PC-9 (cell line): ENCODE measurements around the gene ESPNL. TPM values are rescaled to one million over a fixed set of nuclear protein-coding genes. Genes with fewer than 3 reads are reported as not detected.
"Not testable (repeated sequence)": the region's sequence is repeated elsewhere in the genome, so short reads cannot be mapped to it uniquely, and the experiment has no call there.

Experiments used
- Bru-seq: library from RNA; stranded (reverse); fragments of 400-500 nt; gene quantifications from one replicate; lab custom pipeline; 2021; lab: Mats Ljungman, UMichigan
- BruChase-seq, 2 experiments: library from RNA; stranded (reverse); fragments of 400-500 nt; gene quantifications; one replicate each; lab custom pipeline; 2021; lab: Mats Ljungman, UMichigan
- BruUV-seq: library from RNA; stranded (reverse); fragments of 400-500 nt; replicated peaks from 2 replicates; lab custom pipeline; 2021; lab: Mats Ljungman, UMichigan
- CTCF ChIA-PET: fragments of 300-600 bp; sonication (Branson Sonifier 250); formaldehyde crosslinking; loops from one replicate; lab custom pipeline; 2022; ENCODE audit warnings: antibody characterized with exemption; lab: Charles Lee
- POLR2A ChIA-PET: fragments of 300-600 bp; sonication (Branson Sonifier 250); formaldehyde crosslinking; loops from one replicate; lab custom pipeline; 2022; ENCODE audit warnings: antibody characterized with exemption; ENCODE audit not compliant: unreplicated experiment; lab: Charles Lee
- DNase-seq, 2 experiments: peaks; one replicate each; pipeline versions ENCODE4 v3.0.0 to v3.0.0-alpha.2; 2015 to 2022; ENCODE audit warnings: mixed read lengths in 1 of 2
- H2AFZ ChIP-seq: fragments of 200-600 bp; sonication (generic); 2 replicates; pipeline ENCODE4 v1.8.1; 2017; ENCODE audit warnings: antibody characterized with exemption
- H3F3A ChIP-seq: fragments of 200-600 bp; sonication (generic); 2 replicates; pipeline ENCODE4 v1.8.1; 2017; ENCODE audit warnings: antibody characterized with exemption, mild to moderate bottlenecking, low read depth; ENCODE audit not compliant: insufficient read depth
- H3K27ac ChIP-seq: fragments of 200-600 bp; sonication (generic); 2 replicates; pipeline ENCODE4 v1.6.1; 2016; ENCODE audit warnings: mixed run types
- H3K27me3 ChIP-seq: fragments of 200-600 bp; sonication (generic); 2 replicates; pipeline ENCODE4 v1.6.1; 2016; ENCODE audit warnings: low read depth, mixed run types; ENCODE audit not compliant: insufficient read depth
- H3K36me3 ChIP-seq: fragments of 200-600 bp; sonication (generic); 2 replicates; pipeline ENCODE4 v1.6.1; 2016; ENCODE audit warnings: low read depth, mixed run types
- H3K4me1 ChIP-seq: fragments of 200-600 bp; sonication (generic); replicated peaks from 2 replicates; pipeline ENCODE4 v1.6.1; 2016; ENCODE audit warnings: mixed run types; ENCODE audit not compliant: insufficient read depth
- H3K4me2 ChIP-seq: fragments of 200-600 bp; sonication (generic); 2 replicates; pipeline ENCODE4 v1.6.1; 2017; ENCODE audit warnings: mixed run types
- H3K4me3 ChIP-seq: fragments of 200-600 bp; sonication (generic); 2 replicates; pipeline ENCODE4 v1.6.1; 2016; ENCODE audit warnings: mixed run types
- H3K79me2 ChIP-seq: fragments of 200-600 bp; sonication (generic); 2 replicates; pipeline ENCODE4 v1.6.1; 2017; ENCODE audit warnings: low read depth, mixed run types
- H3K9me2 ChIP-seq: fragments of 200-600 bp; sonication (generic); 2 replicates; pipeline ENCODE4 v1.8.1; 2017; ENCODE audit warnings: mild to moderate bottlenecking; ENCODE audit not compliant: insufficient read depth
- H3K9me3 ChIP-seq: fragments of 200-600 bp; sonication (generic); 2 replicates; pipeline ENCODE4 v1.8.1; 2016; ENCODE audit warnings: low read depth; ENCODE audit not compliant: insufficient read depth
- H4K20me1 ChIP-seq: fragments of 200-600 bp; sonication (generic); 2 replicates; pipeline ENCODE4 v1.8.1; 2017; ENCODE audit not compliant: insufficient read depth
- CTCF ChIP-seq: fragments of 200-600 bp; sonication (generic); conservative IDR thresholded peaks from 2 replicates; pipeline ENCODE4 v1.6.1; 2017; ENCODE audit warnings: mixed run types, antibody characterized with exemption, mild to moderate bottlenecking, moderate library complexity
- EZH2 ChIP-seq: fragments of 200-600 bp; sonication (generic); IDR thresholded peaks from 2 replicates; pipeline ENCODE4 v1.8.0; 2017; ENCODE audit warnings: antibody characterized with exemption, low read depth
- intact Hi-C: fragments of 100-400 bp; cut with micrococcal nuclease; formaldehyde crosslinking; loops from one replicate; pipeline ENCODE4 v1.10.0; 2022; ENCODE audit not compliant: unreplicated experiment
- long read RNA-seq: library from polyadenylated mRNA; stranded (forward); transcript quantifications from one replicate; pipeline ENCODE4 v2.0.0, GENCODE V29; 2022
- total RNA-seq: library from RNA; stranded (reverse); gene quantifications from 2 replicates; pipeline ENCODE4 v1.2.3, GENCODE V29; 2021

Gene ESPNL
- total RNA-seq (1.1 and 2.2 TPM in 2 replicates), Bru-seq, nascent RNA (percentile 10 among the genes with signal in this experiment), BruChase-seq, experiment 1, labeled RNA remaining after a 2-hour chase (percentile 20 among the genes with signal in this experiment), BruChase-seq, experiment 2, labeled RNA remaining after a 6-hour chase (percentile 20 among the genes with signal in this experiment)
- long read RNA-seq, partial matches to known transcripts, result 0 of 1 reads
- long read RNA-seq, other reads (novel, unspliced or antisense), result 1 of 1 reads

- CTCF ChIA-PET, result interaction anchor here (0.5 to 0.6 kb wide), 2 partner anchors 27 to 118 kb away, joined by 3 read pairs; no protein-coding TSS in a partner anchor
- H3K9me3 ChIP-seq, result no peaks in the 10 kb centered on the region
- no peak for TF ChIP-seq EZH2
- no peak within 1 kb of the TSS for H3K4me3 ChIP-seq
- intact Hi-C loops, result no loop called here
- H3K4me1 ChIP-seq, result peaks cover 10% of the 10 kb centered on the region
- no peak within 1 kb of the TSS for H2AFZ ChIP-seq
- no peaks in the 10 kb centered on the region for H3K9me2 ChIP-seq
- H4K20me1 ChIP-seq, result no peaks in the 10 kb centered on the region
- no peak for DNase-seq
- BruUV-seq, result no TSS peak
- peaks cover 16% of the 10 kb centered on the region for H3F3A ChIP-seq
- peak within 1 kb of the TSS; percentile 53; the same call in 1 of the 2 replicates for H3K4me2 ChIP-seq
- no peaks in the 10 kb centered on the region for H3K36me3 ChIP-seq
- H3K27me3 ChIP-seq, result no peaks in the 10 kb centered on the region
- H3K79me2 ChIP-seq, result no peaks in the 10 kb centered on the region
- H3K27ac ChIP-seq, result no peak within 1 kb of the TSS
- POLR2A ChIA-PET, result interaction anchor here (0.5 kb wide), 2 partner anchors 9 to 625 kb away, joined by 3 read pairs; no protein-coding TSS in a partner anchor
These were observed at the start of gene ESPNL for GRCh38 chr2:238100049-238100820. Gene ESPNL, plus strand, starts transcription at chr2:238100340. Its CDS starts 80 bp downstream, at chr2:238100420.

GRCh38 chr2:238053191-238053776 is 46.9 kb upstream of the ESPNL start:
- Histone ChIP-seq H3K4me2 (no peak overlapping the region), H3K4me3 (no peak overlapping the region), H3K79me2 (no peaks in the 10 kb centered on the region), H3K36me3 (no peaks in the 10 kb centered on the region), H3K27ac (no peak overlapping the region), H3F3A (peaks cover 13% of the 10 kb centered on the region; the same call in 1 of the 2 replicates), H3K27me3 (no peaks in the 10 kb centered on the region), H4K20me1 (no peaks in the 10 kb centered on the region), H3K9me3 (no peaks in the 10 kb centered on the region), H2AFZ (no peak overlapping the region), H3K4me1 (no peaks in the 10 kb centered on the region), H3K9me2 (no peaks in the 10 kb centered on the region; the same call in 1 of the 2 replicates)
- POLR2A ChIA-PET, result no interaction called here
- CTCF ChIA-PET, result interaction anchor here (0.5 kb wide), 1 partner anchor 38 kb away, joined by 4 read pairs; no protein-coding TSS in a partner anchor
- DNase-seq, result no peak
- TF ChIP-seq EZH2 (no peak), CTCF (no peak)
- intact Hi-C loops, result no loop called here
- BruUV-seq, result no TSS peak

GRCh38 chr2:238055841-238056240 is 44.3 kb upstream of the ESPNL start:
- CTCF ChIA-PET, result no interaction called here
- no peak for TF ChIP-seq EZH2
- intact Hi-C loops, result no loop called here

GRCh38 chr2:238057696-238058575 is 42.2 kb upstream of the ESPNL start:
- peaks cover 46% of the 10 kb centered on the region; the same call in 1 of the 2 replicates for H3F3A ChIP-seq
- H4K20me1 ChIP-seq, intact Hi-C loops, DNase-seq, H3K4me3 ChIP-seq, H3K27ac ChIP-seq, H3K36me3 ChIP-seq, H3K9me2 ChIP-seq, H3K27me3 ChIP-seq, CTCF ChIA-PET, H2AFZ ChIP-seq, H3K4me2 ChIP-seq, BruUV-seq, H3K9me3 ChIP-seq: not testable (repeated sequence)
- peaks cover 27% of the 10 kb centered on the region for H3K79me2 ChIP-seq
- POLR2A ChIA-PET, result interaction anchor here (0.6 kb wide), 1 partner anchor 183 kb away, joined by 3 read pairs; no protein-coding TSS in a partner anchor
- peaks cover 17% of the 10 kb centered on the region for H3K4me1 ChIP-seq

More at GRCh38 chr2:238055841-238056240, 44.3 kb upstream of the ESPNL start:
- no peak overlapping the region for H3K4me3 ChIP-seq
- H2AFZ ChIP-seq, result no peak overlapping the region
- H3K9me3 ChIP-seq, result no peaks in the 10 kb centered on the region
- peaks cover 13% of the 10 kb centered on the region for H3K79me2 ChIP-seq
- H3K27me3 ChIP-seq, result no peaks in the 10 kb centered on the region
- no peak for DNase-seq
- H3K4me1 ChIP-seq, result peaks cover 8% of the 10 kb centered on the region
- H3F3A ChIP-seq, result peaks cover 34% of the 10 kb centered on the region; the same call in 1 of the 2 replicates
- peaks cover 4% of the 10 kb centered on the region; the same call in 1 of the 2 replicates for H3K9me2 ChIP-seq
- no peaks in the 10 kb centered on the region for H3K36me3 ChIP-seq
- no peak overlapping the region for H3K27ac ChIP-seq
- H4K20me1 ChIP-seq, result no peaks in the 10 kb centered on the region
- H3K4me2 ChIP-seq, result no peak overlapping the region
- POLR2A ChIA-PET, result interaction anchor here (0.6 kb wide), 1 partner anchor 34 kb away, joined by 3 read pairs; no protein-coding TSS in a partner anchor
- BruUV-seq, result no TSS peak
